RWPE2 (cell line): ENCODE measurements around the gene TAS2R38.

Experiments used
- ATAC-seq: fragments of 200-7000 bp; cut with Tn5 transposase; 3 replicates; pipeline ENCODE4 v1.9.1; 2021; ENCODE audit warnings: low read depth
- DNase-seq: peaks from one replicate; pipeline ENCODE4 v3.0.0-alpha.2; 2020; ENCODE audit warnings: low spot score
- H3K27ac ChIP-seq: fragments of 450-650 bp; 2 replicates; pipeline ENCODE4 v1.5.1; 2017; ENCODE audit warnings: mild to moderate bottlenecking; ENCODE audit not compliant: poor library complexity, severe bottlenecking
- H3K27me3 ChIP-seq: fragments of 250-450 bp; sonication (Bioruptor Pico); 2 replicates; pipeline ENCODE4 v1.5.1; 2021; ENCODE audit warnings: mild to moderate bottlenecking, moderate library complexity; ENCODE audit not compliant: insufficient read depth, poor library complexity, severe bottlenecking
- H3K36me3 ChIP-seq: fragments of 250-450 bp; sonication (Bioruptor Pico); 2 replicates; pipeline ENCODE4 v1.5.1; 2020; ENCODE audit warnings: low read depth, mild to moderate bottlenecking, moderate library complexity
- H3K4me1 ChIP-seq: fragments of 250-450 bp; sonication (Bioruptor Pico); 2 replicates; pipeline ENCODE4 v1.5.1; 2021; ENCODE audit warnings: mild to moderate bottlenecking, moderate library complexity; ENCODE audit not compliant: insufficient read depth, poor library complexity, severe bottlenecking
- H3K4me3 ChIP-seq: fragments of 250-450 bp; sonication (Bioruptor Pico); 2 replicates; pipeline ENCODE4 v1.5.1; 2021; ENCODE audit warnings: mild to moderate bottlenecking, moderate library complexity; ENCODE audit not compliant: severe bottlenecking
- H3K9me3 ChIP-seq: fragments of 250-450 bp; sonication (Bioruptor Pico); 2 replicates; pipeline ENCODE4 v1.5.1; 2021; ENCODE audit warnings: mild to moderate bottlenecking, moderate library complexity; ENCODE audit not compliant: severe bottlenecking
- CTCF ChIP-seq: fragments of 450-650 bp; IDR thresholded peaks from one replicate; pipeline ENCODE4 v1.5.1; 2017; ENCODE audit warnings: mild to moderate bottlenecking, moderate library complexity; ENCODE audit not compliant: poor library complexity, severe bottlenecking

The TAS2R38 gene

GRCh38 chr7:141928146-141928844, 45.3 kb downstream of the TAS2R38 start:
- no peak overlapping the region for H3K27ac ChIP-seq
- no peaks in the 10 kb centered on the region for H3K9me3 ChIP-seq
- DNase-seq (no peak), ATAC-seq (no peak)
- H3K4me3 ChIP-seq: no peak overlapping the region
- no peaks in the 10 kb centered on the region for H3K27me3 ChIP-seq
- H3K4me1 ChIP-seq: no peaks in the 10 kb centered on the region
- H3K36me3 ChIP-seq: no peaks in the 10 kb centered on the region
- TF ChIP-seq CTCF: no peak
